Transverse colon (tissue), 4 donors: ENCODE measurements around the gene NUP88.
"Not testable (repeated sequence)": the region's sequence is repeated elsewhere in the genome, so short reads cannot be mapped to it uniquely, and the experiment has no call there.

Experiments used
- POLR2A ChIP-seq: fragments of 450-650 bp; IDR thresholded peaks from one replicate; pipeline ENCODE4 v1.6.1; 2016; ENCODE audit warnings: antibody characterized with exemption, mild to moderate bottlenecking, moderate library complexity
- POLR2AphosphoS5 ChIP-seq, 3 donors: sonication (generic); formaldehyde crosslinking; IDR thresholded peaks; one replicate each; pipeline ENCODE4 v1.6.1; 2016; ENCODE audit warnings: antibody characterized with exemption in 3 of 3
- TF ChIP-seq, protein P1 (sequence below), 5 experiments: fragments of 200-600 bp in 3 of 5; fragments of 450-650 bp in 2 of 5; sonication (generic) in 3 of 5; IDR thresholded peaks; 1 replicate in 2 of 5; 2 replicates in 3 of 5; pipeline ENCODE4 v1.5.1; 2016 to 2017; ENCODE audit warnings: antibody characterized with exemption in 5 of 5, inconsistent platforms in 3 of 5, mild to moderate bottlenecking in 2 of 5, moderate library complexity in 1 of 5

DNA sequence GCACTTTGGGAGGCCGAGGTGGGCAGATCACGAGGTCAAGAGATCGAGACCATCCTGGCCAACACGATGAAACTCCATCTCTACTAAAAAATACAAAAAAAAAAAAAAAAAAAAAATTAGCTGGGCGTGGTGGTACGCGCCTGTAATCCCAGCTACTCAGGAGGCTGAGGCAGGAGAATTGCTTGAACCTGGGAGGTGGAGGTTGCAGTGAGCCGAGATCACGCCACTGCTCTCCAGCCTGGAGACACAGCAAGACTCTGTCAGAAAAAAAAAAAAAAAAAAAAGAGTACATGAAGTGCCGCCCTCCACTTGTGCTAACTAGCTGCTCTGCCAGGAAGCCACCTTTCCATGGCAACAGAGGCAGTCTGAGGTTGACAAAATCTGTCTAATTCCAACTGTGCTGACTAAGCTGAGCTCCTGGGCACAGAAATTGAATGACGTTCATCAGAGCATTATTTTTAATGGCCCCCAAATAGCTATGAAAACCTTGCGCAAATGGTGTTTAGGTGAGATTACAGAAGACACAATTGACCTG, 16.4 kb upstream of the NUP88 start:
- not testable (repeated sequence) for TF ChIP-seq POLR2A; POLR2AphosphoS5 (IDR thresholded peaks at IDR 0.05)
- TF ChIP-seq, protein P1, sequence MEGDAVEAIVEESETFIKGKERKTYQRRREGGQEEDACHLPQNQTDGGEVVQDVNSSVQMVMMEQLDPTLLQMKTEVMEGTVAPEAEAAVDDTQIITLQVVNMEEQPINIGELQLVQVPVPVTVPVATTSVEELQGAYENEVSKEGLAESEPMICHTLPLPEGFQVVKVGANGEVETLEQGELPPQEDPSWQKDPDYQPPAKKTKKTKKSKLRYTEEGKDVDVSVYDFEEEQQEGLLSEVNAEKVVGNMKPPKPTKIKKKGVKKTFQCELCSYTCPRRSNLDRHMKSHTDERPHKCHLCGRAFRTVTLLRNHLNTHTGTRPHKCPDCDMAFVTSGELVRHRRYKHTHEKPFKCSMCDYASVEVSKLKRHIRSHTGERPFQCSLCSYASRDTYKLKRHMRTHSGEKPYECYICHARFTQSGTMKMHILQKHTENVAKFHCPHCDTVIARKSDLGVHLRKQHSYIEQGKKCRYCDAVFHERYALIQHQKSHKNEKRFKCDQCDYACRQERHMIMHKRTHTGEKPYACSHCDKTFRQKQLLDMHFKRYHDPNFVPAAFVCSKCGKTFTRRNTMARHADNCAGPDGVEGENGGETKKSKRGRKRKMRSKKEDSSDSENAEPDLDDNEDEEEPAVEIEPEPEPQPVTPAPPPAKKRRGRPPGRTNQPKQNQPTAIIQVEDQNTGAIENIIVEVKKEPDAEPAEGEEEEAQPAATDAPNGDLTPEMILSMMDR (IDR thresholded peaks at IDR 0.05) = not testable (repeated sequence)
